ENCODE measurements around the gene TRIO. TPM values are rescaled to one million over a fixed set of nuclear protein-coding genes. Genes with fewer than 3 reads are reported as not detected.

TRIO gene
- total RNA-seq, 1 donor from 2014 or later = 71.6 TPM

GRCh38 chr5:14452685-14453454, 309.7 kb downstream of the TRIO start:
- Histone ChIP-seq H3K4me3 (ENCODE audit: low read depth, low read length) (no peak overlapping the region), H3K27me3 (ENCODE audit: control insufficient read depth, insufficient read depth, low read length) (no peaks in the 10 kb centered on the region), H3K36me3 (ENCODE audit: control insufficient read depth, insufficient read depth, low read length) (peaks cover 9% of the 10 kb centered on the region)
- no peak for TF ChIP-seq CTCF (IDR thresholded peaks at IDR 0.05; ENCODE audit: insufficient read depth, low read length, severe bottlenecking)
- DNase-seq (ENCODE audit: low read depth) (no peak), FAIRE-seq (no peak)

- peaks cover 7% of the 10 kb centered on the region for H3K36me3 ChIP-seq (ENCODE audit: control insufficient read depth, insufficient read depth, low read length)
- FAIRE-seq = no peak
- no peaks in the 10 kb centered on the region for H3K27me3 ChIP-seq (ENCODE audit: control insufficient read depth, insufficient read depth, low read length)
Measured at GRCh38 chr5:14453481-14453880, 310.3 kb downstream of the TRIO start.

GRCh38 chr5:14455814-14456321, 312.7 kb downstream of the TRIO start:
- H3K27me3 ChIP-seq (ENCODE audit: control insufficient read depth, insufficient read depth, low read length) = no peaks in the 10 kb centered on the region
- no peak for TF ChIP-seq CTCF (IDR thresholded peaks at IDR 0.05; ENCODE audit: insufficient read depth, low read length, severe bottlenecking)
- FAIRE-seq = no peak
- no peak for DNase-seq (ENCODE audit: low read depth)
- peaks cover 6% of the 10 kb centered on the region for H3K36me3 ChIP-seq (ENCODE audit: control insufficient read depth, insufficient read depth, low read length)
- H3K4me3 ChIP-seq (ENCODE audit: low read depth, low read length) = no peak overlapping the region

More at GRCh38 chr5:14453481-14453880, 310.3 kb downstream of the TRIO start:
- DNase-seq (ENCODE audit: low read depth) = no peak
- no peak for TF ChIP-seq CTCF (IDR thresholded peaks at IDR 0.05; ENCODE audit: insufficient read depth, low read length, severe bottlenecking)
- H3K4me3 ChIP-seq (ENCODE audit: low read depth, low read length) = no peak overlapping the region

- Histone ChIP-seq H3K4me3 (ENCODE audit: low read depth, low read length) (no peak overlapping the region), H3K36me3 (ENCODE audit: control insufficient read depth, insufficient read depth, low read length) (peaks cover 6% of the 10 kb centered on the region), H3K27me3 (ENCODE audit: control insufficient read depth, insufficient read depth, low read length) (no peaks in the 10 kb centered on the region)
- TF ChIP-seq CTCF (IDR thresholded peaks at IDR 0.05; ENCODE audit: insufficient read depth, low read length, severe bottlenecking) = no peak
- DNase-seq (ENCODE audit: low read depth) = no peak
- FAIRE-seq = no peak
Measured at GRCh38 chr5:14457476-14457875, 314.3 kb downstream of the TRIO start.

- no peak for DNase-seq (ENCODE audit: low read depth)
- Histone ChIP-seq H3K4me3 (ENCODE audit: low read depth, low read length) (no peak overlapping the region), H3K36me3 (ENCODE audit: control insufficient read depth, insufficient read depth, low read length) (peaks cover 7% of the 10 kb centered on the region), H3K27me3 (ENCODE audit: control insufficient read depth, insufficient read depth, low read length) (no peaks in the 10 kb centered on the region)
- no peak for TF ChIP-seq CTCF (IDR thresholded peaks at IDR 0.05; ENCODE audit: insufficient read depth, low read length, severe bottlenecking)
- FAIRE-seq = no peak
Measured at GRCh38 chr5:14458414-14458813, 315.3 kb downstream of the TRIO start.
